NCI-H146 treated with DMSO at 0.1 percent for 48 hours (cell line): ENCODE results near the gene GLCCI1.
"Not testable (repeated sequence)": the region's sequence is repeated elsewhere in the genome, so short reads cannot be mapped to it uniquely, and the experiment has no call there.

ENCODE experiments used
- DNase-seq: peaks from one replicate; lab custom pipeline; 2025; ENCODE audit not compliant: unreplicated experiment; lab: John Stamatoyannopoulos, UW

The GLCCI1 gene

DNA sequence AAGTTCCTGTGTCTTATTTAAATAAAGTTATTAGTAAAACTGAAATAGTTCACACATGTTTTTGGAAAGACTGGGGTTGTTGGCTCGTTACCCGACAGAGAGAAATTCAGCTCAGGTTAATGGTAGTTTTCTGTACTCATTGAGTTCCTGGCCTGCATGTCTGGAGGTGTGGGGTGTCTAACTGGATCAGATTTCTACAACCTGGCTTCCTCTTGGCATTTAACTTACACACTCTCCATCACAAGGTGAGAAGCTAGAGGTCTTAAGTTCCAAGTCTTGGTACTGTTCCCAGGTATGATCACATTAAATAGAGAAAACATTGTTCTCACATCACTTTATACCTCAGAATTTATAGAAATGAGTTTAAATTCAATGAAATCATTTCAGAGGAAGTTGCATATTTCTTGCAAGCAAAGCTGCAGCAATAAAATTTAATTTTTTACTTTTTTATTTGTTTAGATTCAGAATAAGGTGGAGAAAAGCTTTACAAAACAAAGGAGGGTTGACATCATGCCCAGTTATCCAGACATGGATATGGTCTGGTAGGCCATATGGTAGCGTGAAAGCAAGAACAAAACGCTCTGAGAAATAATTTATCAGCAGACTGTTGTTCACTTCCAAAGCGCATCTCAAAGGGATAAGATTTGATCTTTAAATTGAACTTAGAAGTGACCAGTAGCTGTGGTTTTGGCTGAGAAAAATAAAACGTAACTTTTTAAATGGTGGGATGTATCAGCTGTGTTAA, 120.6 kb downstream of the GLCCI1 start:
- no peak for DNase-seq

DNA sequence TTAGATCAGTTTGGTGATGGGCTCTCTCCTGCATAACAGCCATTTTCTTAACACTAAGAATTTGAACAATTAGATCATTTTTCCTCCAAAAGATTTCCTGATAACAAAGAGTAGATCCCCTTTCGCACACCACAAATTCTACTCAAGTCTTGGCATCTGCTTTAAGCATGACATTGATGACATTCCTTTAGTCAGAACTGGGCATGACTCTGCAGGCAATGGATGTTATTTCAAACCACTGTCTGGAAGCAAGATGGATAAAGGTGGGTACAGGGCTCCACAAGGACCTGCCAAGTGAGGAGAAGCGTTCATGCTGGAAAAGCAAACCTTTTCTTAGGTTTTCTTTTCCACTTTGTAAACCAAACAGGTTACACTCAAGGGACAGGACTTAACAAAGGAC, 123.5 kb downstream of the GLCCI1 start:
- DNase-seq, result no peak

DNA sequence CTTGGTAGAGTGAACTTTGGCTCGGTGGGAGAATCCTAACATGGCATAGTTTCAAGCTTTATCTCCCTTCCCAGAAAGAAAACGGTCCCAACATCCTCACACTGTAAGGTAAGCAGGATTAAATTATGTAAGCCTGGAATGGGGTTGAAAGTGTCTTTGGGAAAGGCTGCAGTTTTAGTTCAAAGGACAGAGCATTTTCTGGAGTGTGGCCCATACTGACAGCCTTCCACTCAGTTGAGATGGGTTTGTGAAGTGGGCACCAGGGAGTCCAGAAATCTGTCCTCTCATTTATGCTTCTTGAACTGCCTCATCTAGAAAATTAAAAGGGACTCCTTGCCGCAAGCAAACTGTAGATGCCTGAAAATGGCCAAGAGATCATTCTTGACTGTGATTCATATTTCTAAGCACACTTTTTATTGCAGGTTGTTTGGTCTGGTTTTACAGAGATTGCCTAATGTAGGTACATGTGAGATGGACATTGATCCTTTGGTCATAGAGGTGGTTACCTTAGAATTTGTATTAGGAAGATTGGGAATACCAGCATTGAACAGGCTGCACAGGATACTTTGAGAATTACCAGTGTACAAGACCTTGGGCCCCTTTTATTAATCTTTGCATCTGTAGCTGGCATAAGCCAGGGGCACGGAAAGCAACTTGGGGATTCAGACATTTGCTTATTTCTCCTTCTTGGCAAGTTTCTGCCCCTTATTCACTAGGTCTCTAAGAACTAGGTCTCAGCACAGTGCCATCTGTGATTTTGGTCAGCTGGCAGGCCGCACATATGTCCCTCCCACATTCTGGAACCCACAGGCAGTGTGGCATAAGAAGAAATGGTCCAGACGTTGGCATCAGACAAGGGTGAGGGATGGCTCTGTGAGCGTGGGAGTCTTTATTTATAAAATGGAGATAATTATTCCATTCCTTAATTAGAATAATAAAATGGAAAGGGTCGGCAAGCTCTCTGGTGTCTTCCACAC, 125.9 kb downstream of the GLCCI1 start:
- DNase-seq, result no peak

DNA sequence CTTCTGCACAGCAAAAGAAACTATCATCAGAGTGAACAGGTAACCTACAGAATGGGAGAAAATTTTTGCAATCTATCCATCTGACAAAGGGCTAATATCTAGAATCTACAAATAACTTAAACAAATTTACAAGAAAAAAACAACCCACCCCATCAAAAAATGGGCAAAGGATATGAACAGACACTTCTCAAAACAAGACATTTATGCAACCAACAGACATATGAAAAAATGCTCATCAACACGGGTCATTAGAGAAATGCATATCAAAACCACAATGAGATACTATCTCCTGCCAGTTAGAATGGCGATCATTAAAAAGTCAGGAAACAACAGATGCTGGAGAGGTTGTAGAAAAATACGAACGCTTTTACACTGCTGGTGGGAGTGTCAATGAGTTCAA, 132.7 kb downstream of the GLCCI1 start:
- not testable (repeated sequence) for DNase-seq

DNA sequence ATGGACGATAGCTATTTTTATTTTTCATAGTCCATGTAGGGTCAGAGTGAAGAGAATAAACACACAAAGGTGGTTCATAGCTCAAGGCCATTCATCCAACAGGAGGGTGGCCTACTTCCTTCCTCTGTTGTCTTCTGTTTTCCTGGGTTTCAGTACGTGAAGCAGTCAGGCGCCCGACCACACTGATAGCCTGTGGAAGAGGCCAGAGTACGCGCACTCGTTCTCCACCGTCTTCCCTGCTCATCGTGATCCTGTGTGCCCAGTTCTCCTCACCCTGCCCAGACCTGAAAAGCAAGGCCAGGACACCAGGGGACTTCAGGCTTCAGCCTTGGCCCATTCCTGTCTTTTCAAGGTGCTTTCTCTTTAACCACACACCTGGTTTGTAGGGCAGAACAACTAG, 134.7 kb downstream of the GLCCI1 start:
- no peak for DNase-seq

DNA sequence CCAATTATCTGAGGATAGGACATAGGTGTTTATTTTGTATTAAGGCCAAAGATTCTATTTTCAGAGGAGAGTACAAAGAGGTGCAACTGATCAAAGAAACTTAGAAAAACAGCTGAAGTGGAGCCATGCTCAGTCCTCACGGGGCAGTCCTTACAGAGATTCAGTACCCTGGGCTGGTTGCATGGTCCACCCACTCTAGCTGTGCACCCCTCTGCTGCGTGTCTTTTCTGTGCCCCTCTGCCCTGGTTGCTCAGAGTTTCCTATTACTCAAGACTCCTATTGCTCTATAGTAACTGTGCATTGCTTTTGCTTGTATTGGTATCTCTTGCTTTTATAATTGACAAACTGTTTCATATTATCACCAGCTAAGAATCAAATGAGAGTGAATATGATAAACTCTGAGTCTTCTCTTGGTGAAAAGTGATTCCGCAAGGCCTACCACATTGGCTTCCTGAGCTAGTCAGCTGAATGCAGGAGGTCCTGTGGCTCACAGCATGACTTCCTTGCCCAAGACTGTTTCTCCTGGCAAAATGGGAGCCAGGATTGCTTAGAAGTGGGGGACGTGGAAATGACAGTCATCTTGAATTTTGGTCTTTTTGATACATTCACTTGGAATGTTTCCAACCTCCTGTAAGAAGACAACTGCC, 137.0 kb downstream of the GLCCI1 start:
- no peak for DNase-seq

DNA sequence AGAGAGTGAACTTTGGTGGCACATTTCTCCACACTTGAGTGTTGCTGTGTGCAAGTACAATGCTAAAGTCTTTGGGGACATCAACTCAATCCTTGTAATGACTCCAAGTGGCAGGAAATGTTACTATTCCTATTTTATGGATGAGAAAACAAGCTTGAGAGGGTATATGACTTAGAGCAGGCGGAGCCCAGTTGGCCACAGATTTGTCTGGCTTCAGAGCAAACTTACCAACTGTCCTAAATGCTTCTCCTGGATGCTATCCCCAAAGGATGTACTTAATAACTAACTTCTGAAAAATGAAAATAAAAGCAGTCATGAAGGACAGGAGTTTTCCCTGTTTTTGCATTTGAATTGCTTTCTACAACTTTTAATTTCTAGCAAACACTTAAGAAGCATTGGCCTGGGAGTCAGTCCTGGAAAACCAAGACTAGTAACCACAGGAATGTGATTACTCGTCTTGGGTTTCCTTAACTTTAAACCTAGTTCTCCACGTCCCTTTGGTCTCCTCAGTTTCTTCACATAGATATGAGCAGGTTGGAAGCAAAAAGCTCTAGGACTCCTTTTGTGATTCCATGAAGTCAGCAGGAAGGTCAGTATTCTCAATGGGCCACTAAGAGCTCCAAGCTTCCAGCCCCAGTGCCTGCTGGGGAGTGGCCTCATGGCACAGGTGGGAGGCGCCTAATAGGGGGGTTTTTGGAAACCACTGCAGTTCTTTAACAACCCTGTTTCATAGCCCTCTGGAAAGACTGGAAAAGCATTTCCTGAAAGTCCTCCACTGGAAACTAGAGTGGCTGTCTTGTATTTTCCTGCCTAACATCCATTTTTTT, 140.8 kb downstream of the GLCCI1 start:
- DNase-seq, result no peak

DNA sequence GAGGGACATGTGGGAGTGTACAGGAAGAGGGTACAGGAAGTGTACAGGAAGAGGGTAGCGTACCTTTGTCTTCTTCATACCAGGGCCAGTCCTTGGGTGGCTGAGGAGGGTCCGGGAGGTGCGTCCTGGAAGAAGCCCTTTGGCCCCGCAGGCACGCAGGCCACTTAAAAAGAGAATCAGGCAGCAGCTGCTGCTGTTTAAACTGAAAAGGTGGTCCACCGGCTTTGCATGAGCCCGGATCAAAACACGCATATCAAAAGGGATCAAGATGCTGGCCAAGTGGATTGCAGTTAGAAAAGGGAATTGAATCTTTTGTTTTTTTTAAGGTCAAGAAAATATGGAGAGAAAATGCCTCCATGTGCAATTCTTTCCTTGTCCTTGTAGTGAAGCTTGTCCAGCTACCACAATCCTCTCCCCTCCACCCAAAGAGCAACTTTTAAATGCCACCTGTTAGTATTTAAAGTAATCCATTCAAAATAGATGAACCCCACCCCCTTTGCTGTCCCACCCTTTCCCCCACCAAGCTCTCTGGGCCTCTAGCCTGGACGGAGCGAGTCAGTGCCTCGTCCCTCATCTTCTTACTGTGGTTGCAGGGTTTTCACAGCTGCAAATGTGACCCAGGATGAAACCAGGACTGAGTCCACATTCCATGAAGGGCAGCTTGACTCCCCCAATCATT, 142.8 kb downstream of the GLCCI1 start:
- DNase-seq, result no peak

DNA sequence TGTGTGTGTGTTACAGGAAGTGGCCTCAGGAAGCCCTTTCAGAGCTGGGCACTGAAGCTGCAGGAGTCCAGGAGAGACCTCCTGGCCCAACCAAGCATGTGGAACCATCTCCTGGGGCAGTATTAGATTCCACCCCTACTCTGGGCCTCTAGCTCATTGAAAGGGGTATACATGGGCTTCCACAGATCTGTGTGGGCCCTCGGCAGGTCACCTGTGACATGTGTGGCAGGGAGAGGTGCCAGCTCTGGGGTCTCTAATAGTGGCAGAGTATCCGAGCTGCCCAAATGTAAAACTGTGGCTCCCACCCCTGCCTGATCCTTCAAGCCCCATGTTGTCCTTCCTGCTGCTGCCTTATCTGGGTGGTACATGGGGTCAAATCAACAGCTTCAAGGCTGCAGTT, 144.1 kb downstream of the GLCCI1 start:
- DNase-seq, result no peak

DNA sequence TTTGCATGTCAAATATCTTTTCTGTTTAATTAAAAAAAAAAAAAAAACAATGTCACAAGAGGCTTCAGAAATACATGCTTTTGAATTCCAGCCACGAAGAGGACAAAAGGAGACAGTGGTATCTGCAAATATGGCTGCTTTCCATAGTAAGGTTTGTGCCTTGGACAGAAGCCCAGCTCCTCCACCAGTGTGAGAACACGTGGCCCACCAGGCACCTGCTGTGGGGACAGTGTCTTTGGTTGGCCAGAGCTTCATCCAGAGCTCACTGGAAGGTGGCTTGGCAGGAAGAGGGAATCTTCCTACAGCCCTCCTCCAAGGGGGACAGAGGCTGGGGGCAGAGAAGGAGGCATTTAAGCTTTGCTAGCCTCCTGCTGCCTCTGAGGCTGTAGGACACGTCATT, 144.6 kb downstream of the GLCCI1 start:
- no peak for DNase-seq

DNA sequence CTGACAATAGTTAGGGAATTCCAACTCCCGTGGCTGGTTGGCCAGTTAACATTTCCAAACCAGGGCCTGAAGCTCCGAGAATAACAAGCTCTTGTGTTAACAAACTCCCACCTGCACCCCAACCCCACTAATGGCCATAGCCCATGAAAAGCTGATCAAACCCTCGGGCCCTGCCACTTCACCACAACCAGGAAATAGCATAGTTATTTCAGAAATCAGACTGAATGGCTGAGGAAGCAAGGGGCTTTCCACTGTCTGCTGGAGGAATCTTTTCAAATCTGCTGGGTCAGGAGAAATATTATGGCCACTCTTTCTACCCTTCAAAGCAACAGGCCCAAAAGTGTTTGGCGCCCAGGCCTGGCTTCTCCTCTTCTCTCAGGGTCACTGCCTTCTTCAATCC, 145.6 kb downstream of the GLCCI1 start:
- DNase-seq, result no peak

DNA sequence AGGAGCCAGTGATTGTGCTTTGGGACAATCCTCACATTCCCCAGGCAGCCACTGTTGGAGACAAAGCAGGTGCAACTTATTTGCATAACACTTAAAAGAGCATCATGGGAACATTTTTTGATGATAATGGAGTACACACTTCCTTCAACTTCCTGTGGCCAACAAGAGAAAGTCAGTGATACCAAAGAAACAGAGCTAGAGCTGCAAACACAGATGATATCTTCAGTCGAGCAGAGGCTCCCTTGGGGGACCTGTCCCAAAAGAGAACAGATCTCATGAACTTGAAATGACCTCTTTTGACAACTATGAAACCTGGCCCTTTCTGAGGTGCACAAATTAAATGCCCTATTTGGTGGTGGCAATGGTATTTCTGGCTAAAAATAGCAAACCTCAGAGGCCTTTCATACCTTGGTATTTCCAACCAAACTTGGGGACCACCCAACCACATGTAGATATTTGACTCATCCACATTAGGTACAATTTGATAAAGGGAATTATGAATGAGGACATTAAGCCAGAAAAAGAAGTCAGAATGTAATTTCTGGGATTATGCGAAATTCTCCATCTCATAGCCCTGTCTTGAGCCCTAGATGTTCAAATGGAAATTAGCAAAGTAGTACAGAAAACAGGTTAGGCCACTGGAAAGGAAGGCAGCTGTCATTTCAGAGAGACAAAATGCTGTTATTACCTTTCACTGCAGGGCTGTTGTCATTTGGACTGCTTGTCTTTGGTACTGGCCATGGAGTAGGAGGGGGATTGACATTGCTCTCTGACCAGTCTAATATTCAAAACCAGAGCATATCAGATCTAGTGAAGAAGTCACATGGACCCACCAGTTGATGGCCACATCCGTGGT, 147.2 kb downstream of the GLCCI1 start:
- no peak for DNase-seq

DNA sequence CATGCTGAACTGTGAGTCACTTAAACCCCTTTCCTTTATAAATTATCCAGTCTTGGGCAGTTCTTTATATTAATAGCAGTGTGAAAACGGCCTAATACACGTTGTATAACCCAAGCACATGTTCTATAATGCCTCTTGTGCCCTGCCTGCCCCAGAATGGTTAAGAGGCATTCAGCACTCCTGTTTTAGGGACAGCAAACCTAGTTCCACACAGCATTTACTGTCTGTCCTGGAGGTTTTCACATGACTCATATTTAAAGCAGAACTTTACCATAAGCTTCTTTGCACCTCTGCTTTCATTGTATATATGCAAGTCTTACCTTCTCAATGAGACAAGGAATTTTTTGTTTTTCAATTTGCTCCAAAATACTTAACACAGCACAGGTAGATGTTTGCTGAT, 148.6 kb downstream of the GLCCI1 start:
- DNase-seq, result no peak

DNA sequence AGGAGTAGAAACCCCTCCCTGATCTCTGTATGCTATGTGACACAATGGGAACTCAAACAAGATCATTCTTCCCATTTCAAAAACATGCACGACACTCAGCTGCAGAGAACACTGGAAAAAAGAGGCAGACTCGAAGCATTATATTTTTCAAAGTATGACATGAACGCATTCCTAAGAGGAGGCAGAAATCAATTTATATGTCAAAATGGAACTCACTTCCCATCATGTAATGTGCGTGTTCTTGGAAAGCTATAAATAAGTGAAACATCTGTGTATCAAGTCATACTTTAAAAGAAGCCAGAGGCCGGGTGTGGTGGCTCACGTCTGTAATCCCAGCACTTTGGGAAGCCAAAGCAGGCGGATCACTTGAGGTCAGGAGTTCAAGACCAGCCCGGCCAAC, 150.7 kb downstream of the GLCCI1 start:
- DNase-seq, result no peak

DNA sequence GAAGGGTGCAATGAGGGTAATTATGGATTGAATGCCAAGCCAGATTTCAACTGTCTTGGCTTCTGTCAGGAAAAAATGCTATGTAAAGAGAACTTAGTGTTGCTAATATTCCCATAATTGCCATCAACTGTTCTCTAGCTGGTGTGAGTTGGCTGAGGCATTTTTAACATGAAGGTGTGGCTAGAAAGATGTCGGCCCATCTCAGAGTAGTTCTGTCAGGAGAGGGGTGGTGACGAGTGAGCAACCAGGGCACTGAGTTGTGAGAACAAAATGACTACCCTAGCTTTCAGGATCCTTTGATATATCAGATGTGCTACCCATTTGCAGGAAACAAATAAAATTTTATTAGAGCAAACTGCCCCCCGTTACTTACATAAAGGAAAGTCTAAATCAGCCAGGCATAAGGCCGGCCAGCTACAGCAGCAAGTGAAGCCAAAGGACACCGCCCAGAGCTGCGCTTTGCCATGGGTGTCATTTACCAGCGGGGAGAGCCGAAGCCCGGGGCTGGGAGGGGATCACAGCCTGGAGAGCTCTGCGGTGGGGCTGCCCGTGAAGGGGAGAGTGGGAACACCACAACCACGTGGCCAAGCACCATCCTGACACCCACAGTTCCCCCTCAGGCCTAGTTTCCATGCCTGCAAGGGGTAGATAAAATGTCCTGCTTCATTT, 151.9 kb downstream of the GLCCI1 start:
- DNase-seq, result no peak

DNA sequence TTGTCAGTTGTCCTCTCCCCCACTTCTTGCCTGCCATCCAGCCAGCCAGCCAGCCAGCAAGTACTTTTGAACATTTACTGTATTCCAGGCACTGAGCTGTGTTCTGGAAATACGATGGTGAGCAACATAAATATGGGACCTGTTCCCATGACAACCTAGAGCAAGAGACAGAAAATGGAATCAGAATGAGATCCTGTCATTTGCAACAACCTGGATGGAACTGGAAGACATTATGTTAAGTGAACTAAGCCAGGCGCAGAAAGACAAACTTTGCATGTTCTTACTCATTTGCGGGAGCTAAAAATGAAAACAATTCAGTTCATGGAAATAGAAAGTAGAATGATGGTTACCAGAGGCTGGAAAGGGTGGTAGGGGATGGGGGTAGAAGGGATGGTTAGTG, 152.6 kb downstream of the GLCCI1 start:
- no peak for DNase-seq

DNA sequence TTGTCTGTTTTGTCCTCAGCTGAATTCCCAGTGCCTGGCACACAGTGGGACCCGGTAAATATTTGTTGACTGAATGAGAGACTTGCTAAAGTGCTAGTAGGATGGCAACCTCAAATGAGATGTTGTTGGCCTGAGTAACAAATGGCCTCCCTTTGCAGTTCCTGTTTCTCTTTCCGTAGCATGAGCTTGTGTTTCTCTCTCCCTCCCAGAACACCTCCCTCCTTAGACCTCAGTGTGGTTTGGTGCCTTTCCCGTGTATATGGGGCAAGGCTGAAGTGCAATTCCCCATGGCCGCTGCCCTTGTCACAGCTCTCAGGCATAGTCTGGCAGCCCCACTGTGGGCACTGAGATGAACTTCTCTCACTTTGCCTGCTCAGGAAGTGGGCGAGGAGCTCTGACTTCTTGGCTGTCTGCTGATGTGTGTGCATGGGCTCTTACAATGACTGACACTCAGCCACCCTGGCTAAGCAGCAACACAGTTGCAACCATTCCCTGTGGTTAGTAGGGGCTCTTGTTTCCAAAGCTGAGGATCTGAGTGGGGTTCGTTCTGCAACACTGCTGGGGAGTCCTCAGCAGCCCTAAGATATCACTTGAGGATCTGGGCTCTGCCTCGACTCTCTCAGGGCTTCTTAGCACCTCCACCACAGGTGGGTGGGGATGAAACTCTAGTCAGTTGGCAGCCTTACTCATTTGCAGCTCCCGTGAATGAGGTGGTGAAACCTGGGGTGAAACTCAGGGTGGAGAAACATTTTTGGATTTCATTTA, 157.3 kb downstream of the GLCCI1 start:
- DNase-seq, result no peak

DNA sequence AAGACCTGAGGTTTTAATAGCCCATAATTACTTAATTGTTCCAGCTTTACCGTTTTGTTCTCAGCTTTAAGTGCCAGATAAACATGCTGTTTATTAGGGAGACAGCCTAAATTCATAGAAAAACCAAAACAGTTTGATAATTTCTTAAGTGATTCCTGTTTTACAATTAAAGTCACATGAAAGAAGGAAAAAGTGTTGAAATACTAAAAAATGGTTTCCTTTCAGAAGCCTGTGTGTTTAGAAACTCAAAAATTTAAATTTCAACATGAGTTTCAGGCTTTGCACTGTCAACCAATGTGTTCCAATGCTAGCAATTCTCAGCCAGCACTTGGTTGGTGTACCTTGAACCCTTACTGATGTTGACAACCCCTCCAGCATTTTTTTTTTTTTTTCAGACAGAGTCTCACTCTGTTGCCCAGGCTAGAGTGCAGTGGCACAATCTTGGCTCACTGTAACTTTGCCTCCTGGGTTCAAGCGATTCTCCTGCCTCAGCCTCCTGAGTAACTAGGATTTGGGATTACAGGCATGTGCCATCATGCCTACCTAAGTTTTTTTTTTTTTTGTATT, 158.1 kb downstream of the GLCCI1 start:
- DNase-seq, result no peak
